IPS DF 4.7 (cell line): Measurements from ENCODE around the gene CHL1.

ENCODE experiments used
- DNase-seq: peaks from one replicate; pipeline ENCODE4 v3.0.0-alpha.2; 2013; ENCODE audit warnings: low spot score; ENCODE audit errors: extremely low read depth

The CHL1 gene

GRCh38 chr3:399647-400046, 203.1 kb downstream of the CHL1 start:
- DNase-seq, result no peak

- no peak for DNase-seq
Measured at GRCh38 chr3:403826-404225, 207.3 kb downstream of the CHL1 start.

DNA sequence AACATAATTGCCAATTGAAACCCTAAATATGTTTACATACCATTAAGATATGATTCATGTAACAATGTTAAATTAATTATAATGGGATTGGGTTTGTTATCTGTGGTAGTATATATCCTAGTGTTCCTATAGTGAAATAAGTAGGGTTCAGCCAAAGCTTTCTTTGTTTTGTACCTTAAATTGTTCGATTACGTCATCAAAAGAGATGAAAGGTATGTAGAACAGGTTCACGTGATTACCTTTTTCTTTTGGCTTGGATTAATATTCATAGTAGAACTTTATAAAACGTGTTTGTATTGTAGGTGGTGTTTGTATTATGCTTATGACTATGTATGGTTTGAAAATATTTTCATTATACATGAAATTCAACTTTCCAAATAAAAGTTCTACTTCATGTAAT, 212.4 kb downstream of the CHL1 start:
- DNase-seq, result no peak

DNA sequence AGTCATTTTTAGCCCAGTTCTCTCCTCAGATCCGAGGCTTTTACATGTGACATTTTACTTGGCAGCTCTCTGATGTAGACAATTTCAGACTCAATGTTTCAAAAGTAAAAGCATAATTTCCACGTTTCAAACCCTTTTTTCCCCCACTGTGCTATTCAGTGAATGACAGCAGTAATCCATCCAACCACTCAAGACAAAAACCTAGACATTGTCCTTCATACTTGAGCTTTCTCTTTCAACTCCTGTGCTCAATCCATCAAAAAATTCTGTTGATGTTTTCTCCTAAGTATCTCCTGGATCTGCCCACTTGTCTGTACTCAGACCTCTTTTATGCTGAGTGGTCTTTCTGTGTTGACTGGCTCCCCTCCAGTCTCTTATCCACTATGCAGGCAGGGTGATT, 214.7 kb downstream of the CHL1 start:
- no peak for DNase-seq

GRCh38 chr3:414063-414462, 217.5 kb downstream of the CHL1 start:
- DNase-seq, result no peak

- no peak for DNase-seq
Measured at GRCh38 chr3:418239-418929, 221.8 kb downstream of the CHL1 start.

GRCh38 chr3:420584-420983, 224.0 kb downstream of the CHL1 start:
- DNase-seq, result no peak

- DNase-seq, result no peak
Measured at GRCh38 chr3:425079-425478, 228.5 kb downstream of the CHL1 start.

GRCh38 chr3:426072-426471, 229.5 kb downstream of the CHL1 start:
- DNase-seq, result no peak

- no peak for DNase-seq
Measured at GRCh38 chr3:427128-427527, 230.6 kb downstream of the CHL1 start.

DNA sequence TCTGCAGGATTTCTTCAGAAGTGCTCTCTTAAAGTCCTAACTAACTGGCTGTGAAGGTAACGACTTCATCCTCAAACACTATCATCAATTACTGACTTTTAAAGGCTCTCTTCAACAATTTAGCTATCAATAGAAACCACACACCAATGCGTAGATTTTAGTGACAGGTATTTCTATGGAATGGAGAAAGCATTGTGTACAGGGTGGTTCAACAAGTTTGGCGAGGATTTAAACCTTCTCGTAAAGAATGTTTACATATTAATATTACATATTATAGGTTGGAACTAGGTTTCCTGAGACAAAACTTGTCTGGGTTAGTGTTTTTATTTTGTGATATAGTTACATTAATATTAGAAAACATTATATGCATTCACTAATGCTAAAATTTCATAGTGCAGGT, 233.6 kb downstream of the CHL1 start:
- no peak for DNase-seq

GRCh38 chr3:435161-435560, 238.6 kb downstream of the CHL1 start:
- DNase-seq, result no peak

DNA sequence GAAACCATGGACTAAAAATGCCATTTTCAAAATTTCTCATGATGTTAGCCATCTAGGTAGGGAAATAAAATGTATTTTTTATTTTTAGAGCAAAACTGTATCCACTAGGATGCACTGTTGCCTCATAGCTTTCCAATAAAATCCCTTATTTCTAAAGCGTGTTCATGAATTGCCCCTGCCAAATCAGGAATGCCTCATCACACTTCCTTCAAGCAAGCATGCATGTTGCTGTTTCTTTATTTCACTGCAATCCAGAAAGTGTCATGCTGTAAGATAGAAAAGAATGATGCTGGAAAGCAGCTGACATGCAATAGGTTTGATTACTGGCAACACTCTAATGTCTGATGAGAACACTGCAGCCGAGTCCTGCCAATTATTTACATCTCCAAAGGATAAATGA, 239.5 kb downstream of the CHL1 start:
- no peak for DNase-seq

GRCh38 chr3:440826-441225, 244.3 kb downstream of the CHL1 start:
- no peak for DNase-seq

- DNase-seq, result no peak
Measured at GRCh38 chr3:445960-446359, 249.4 kb downstream of the CHL1 start.

- no peak for DNase-seq
Measured at GRCh38 chr3:447671-448070, 251.1 kb downstream of the CHL1 start.

DNA sequence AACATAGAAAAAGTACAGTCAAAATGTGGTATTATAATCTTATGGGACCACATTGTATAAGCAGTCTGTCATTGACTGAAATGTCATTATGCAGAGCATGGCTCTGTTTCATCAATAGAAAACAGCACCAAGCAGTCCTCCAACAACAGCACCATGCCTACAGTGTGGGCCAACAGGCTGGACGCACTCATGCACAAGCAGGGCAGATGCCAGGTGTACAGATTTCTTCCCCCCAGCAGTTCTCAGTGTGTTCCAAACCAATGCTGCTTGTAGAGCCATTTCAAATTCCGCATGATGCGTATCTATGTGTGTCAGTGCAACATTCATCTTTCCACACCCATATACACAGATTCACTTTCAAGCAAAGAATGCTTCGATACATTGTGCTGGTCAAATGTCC, 253.1 kb downstream of the CHL1 start:
- DNase-seq, result no peak

DNA sequence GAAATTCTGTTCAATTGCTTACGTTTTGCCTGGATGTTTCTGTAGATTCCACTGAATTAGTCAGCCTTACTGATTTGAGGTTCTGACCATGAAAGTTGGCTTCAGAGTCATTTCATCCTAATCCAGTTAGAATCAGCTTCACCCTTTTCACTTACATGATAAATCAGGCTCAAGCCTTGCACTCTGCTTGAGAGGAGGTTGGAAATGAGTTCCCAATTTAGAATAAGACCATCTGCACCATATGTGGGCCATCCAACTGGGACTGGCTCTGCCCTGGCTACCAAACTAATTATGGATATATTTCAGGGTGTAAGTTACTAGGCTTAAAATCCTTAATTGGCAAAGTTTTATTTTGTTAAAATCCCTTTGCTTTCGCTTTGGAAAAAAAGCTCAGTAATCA, 255.7 kb downstream of the CHL1 start:
- DNase-seq, result no peak

GRCh38 chr3:453106-453505, 256.5 kb downstream of the CHL1 start:
- DNase-seq, result no peak

GRCh38 chr3:454986-455385, 258.4 kb downstream of the CHL1 start:
- DNase-seq, result no peak

- DNase-seq, result no peak
Measured at GRCh38 chr3:458124-458523, 261.6 kb downstream of the CHL1 start.

- DNase-seq, result no peak
Measured at GRCh38 chr3:458653-459310, 262.2 kb downstream of the CHL1 start.
